Chondrocyte (in vitro differentiated cells): ENCODE results near the gene CRB1. TPM values are rescaled to one million over a fixed set of nuclear protein-coding genes. Genes with fewer than 3 reads are reported as not detected.

ENCODE experiments used
- DNase-seq: peaks from one replicate; pipeline ENCODE4 v3.0.0; 2021; ENCODE audit warnings: mixed read lengths, low spot score
- H3K27ac Mint-ChIP-seq: one replicate; pipeline ENCODE4 v1.8.0; 2021; ENCODE audit warnings: mild to moderate bottlenecking, moderate library complexity, mixed read lengths; ENCODE audit not compliant: unreplicated experiment
- H3K27me3 Mint-ChIP-seq: 2 replicates; pipeline ENCODE4 v1.8.0; 2021; ENCODE audit warnings: low read depth, mixed read lengths
- H3K36me3 Mint-ChIP-seq: 2 replicates; pipeline ENCODE4 v1.8.0; 2021; ENCODE audit warnings: low read depth, mixed read lengths
- H3K4me1 Mint-ChIP-seq: 2 replicates; pipeline ENCODE4 v1.8.0; 2021; ENCODE audit warnings: low read depth, mild to moderate bottlenecking, mixed read lengths
- H3K4me3 Mint-ChIP-seq: one replicate; pipeline ENCODE4 v1.8.0; 2021; ENCODE audit warnings: mild to moderate bottlenecking, moderate library complexity, mixed read lengths; ENCODE audit not compliant: unreplicated experiment
- H3K9me3 Mint-ChIP-seq: 2 replicates; pipeline ENCODE4 v1.8.0; 2021; ENCODE audit warnings: low read depth, mixed read lengths
- long read RNA-seq: library from polyadenylated mRNA; stranded (forward); transcript quantifications from one replicate; pipeline ENCODE4 v2.0.0, GENCODE V29; 2021
- total RNA-seq: library from RNA; stranded (reverse); gene quantifications from 3 replicates; pipeline ENCODE4 v1.2.1, GENCODE V29; 2021
- TF ChIP-seq, protein P1 (sequence below): fragments of 200-600 bp; sonication (generic); IDR thresholded peaks from 2 replicates; pipeline ENCODE4 v1.5.0; 2021; ENCODE audit warnings: antibody characterized with exemption, mild to moderate bottlenecking, moderate library complexity

The CRB1 gene
- not detected in 3 replicates for total RNA-seq
- long read RNA-seq = 0 reads

DNA sequence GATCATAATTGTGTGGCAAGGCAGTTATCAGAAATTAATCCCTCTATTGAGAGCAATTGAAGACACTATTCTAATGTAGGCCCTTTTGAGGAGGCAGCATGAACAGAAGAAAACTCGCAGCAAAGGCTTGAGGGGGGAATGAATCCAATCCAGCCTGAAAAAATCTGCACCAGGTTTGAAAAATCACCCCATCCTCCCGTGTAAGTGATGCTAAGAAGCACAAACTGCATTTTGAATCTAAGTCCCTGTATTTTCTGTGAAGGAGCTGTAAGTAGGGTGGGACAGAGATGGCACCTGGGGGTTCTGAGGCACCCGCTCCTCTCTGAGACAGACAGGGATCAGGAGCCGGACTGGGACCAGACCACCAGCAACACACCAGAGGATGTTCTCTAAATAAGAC lies at the start of gene CRB1:
Gene CRB1, plus strand, starts transcription at position 241 of the 400 bp plus-strand sequence. CDS start 161 bp downstream, outside the sequence.
- DNase-seq = no peak

DNA sequence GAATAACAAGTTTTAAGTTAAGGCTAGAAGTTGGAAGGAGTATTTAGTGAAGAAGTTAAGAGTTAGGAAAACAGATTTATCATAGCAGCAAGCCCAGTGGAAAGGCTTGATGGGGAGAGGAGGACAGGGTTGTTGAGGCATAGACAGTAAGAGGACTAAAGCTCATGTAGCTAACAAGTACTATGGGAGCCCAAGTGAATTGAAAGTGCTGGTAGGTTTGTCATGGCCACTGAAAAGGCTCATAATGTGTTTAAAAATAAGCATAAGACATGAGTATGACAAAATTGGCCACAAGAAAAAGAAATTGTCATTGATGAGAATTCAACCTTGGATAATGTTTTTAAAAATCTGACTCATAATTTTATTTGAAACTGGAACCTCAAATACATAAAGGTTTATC lies 49.2 kb upstream of the CRB1 start:
- Mint-ChIP-seq H3K27ac (no peak overlapping the region), H3K36me3 (no peaks in the 10 kb centered on the region), H3K4me1 (no peaks in the 10 kb centered on the region), H3K27me3 (peaks cover 1% of the 10 kb centered on the region), H3K9me3 (peaks cover 10% of the 10 kb centered on the region), H3K4me3 (no peak overlapping the region)
- TF ChIP-seq, protein P1, sequence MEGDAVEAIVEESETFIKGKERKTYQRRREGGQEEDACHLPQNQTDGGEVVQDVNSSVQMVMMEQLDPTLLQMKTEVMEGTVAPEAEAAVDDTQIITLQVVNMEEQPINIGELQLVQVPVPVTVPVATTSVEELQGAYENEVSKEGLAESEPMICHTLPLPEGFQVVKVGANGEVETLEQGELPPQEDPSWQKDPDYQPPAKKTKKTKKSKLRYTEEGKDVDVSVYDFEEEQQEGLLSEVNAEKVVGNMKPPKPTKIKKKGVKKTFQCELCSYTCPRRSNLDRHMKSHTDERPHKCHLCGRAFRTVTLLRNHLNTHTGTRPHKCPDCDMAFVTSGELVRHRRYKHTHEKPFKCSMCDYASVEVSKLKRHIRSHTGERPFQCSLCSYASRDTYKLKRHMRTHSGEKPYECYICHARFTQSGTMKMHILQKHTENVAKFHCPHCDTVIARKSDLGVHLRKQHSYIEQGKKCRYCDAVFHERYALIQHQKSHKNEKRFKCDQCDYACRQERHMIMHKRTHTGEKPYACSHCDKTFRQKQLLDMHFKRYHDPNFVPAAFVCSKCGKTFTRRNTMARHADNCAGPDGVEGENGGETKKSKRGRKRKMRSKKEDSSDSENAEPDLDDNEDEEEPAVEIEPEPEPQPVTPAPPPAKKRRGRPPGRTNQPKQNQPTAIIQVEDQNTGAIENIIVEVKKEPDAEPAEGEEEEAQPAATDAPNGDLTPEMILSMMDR = no peak
- DNase-seq = no peak

More for the DNA sequence above, at the start of gene CRB1:
- TF ChIP-seq, protein P1 = no peak
- H3K4me3 Mint-ChIP-seq = no peak within 1 kb of the TSS
- H3K27ac Mint-ChIP-seq = no peak within 1 kb of the TSS
- H3K27me3 Mint-ChIP-seq = peaks cover 31% of the 10 kb centered on the region
- no peaks in the 10 kb centered on the region for H3K4me1 Mint-ChIP-seq
- H3K9me3 Mint-ChIP-seq = peaks cover 5% of the 10 kb centered on the region
- peaks cover 5% of the 10 kb centered on the region for H3K36me3 Mint-ChIP-seq

DNA sequence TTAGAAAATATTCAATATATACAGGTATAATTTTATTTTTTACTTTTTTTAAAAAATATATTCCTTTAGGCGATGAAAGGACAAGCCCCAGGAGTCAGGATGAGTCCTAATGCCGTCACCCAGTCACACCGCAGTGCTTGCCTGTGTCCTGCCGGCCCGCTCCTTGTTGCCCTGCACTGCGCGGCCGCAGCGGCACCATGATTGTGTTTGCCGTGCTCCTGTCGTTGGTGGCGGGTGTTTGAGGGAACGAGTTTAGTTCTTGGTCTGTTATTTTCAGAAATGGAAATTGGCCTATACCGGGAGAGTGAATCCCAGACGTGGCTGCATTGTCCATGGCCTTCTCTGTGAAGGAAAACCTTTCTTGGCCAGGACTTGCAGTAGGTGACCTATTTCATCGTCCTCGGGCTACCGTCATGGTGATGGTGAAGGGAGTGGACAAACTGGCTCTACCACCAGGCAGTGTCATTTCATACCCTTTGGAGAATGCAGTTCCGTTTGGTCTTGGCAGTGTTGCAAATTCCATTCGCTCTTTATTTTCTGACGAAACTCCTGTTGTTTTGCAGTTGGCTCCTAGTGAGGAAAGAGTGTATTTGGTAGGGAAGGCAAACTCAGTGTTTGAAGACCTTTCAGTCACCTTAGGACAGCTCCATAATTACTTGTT lies 45.9 kb upstream of the CRB1 start:
- H3K4me3 Mint-ChIP-seq = no peak overlapping the region
- no peak for DNase-seq
- no peak overlapping the region for H3K27ac Mint-ChIP-seq
- TF ChIP-seq, protein P1 = no peak
- H3K4me1 Mint-ChIP-seq = no peaks in the 10 kb centered on the region
- no peaks in the 10 kb centered on the region for H3K36me3 Mint-ChIP-seq
- H3K27me3 Mint-ChIP-seq = peaks cover 1% of the 10 kb centered on the region
- no peaks in the 10 kb centered on the region for H3K9me3 Mint-ChIP-seq

DNA sequence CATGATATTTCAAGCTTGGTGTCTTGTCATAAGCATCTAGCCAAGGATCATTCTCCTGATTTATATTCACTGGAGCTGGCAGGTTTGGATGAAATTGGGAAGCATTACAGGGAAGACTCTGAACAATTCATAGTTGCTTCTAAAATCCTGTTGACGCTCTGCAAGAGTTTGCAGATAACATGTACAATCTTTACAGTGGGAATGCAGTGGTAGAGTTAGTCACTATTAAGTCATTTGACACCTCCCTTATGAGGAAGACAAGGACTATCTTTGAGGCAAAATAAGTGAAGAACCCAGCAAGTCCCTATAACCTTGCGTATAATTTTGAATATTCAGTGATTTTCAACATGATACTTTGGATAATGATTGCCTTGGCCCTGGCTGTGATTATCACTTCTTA lies 45.3 kb upstream of the CRB1 start:
- TF ChIP-seq, protein P1 = no peak
- no peaks in the 10 kb centered on the region for H3K9me3 Mint-ChIP-seq
- H3K27ac Mint-ChIP-seq = no peak overlapping the region

GRCh38 chr1:197224160-197224559 lies 43.9 kb upstream of the CRB1 start:
- no peak for DNase-seq
- Mint-ChIP-seq H3K4me3 (no peak overlapping the region), H3K27me3 (peaks cover 1% of the 10 kb centered on the region), H3K9me3 (no peaks in the 10 kb centered on the region), H3K4me1 (no peaks in the 10 kb centered on the region), H3K27ac (no peak overlapping the region), H3K36me3 (no peaks in the 10 kb centered on the region)
- TF ChIP-seq, protein P1 = peak; percentile 80

More for the DNA sequence above, 45.3 kb upstream of the CRB1 start:
- H3K4me3 Mint-ChIP-seq = no peak overlapping the region
- peaks cover 1% of the 10 kb centered on the region for H3K27me3 Mint-ChIP-seq
- no peak for DNase-seq
- no peaks in the 10 kb centered on the region for H3K4me1 Mint-ChIP-seq
- no peaks in the 10 kb centered on the region for H3K36me3 Mint-ChIP-seq
